Central memory CD8-positive, alpha-beta T cell (primary cell): ENCODE measurements around the gene GNS.

Experiments used
- ATAC-seq: fragments of 150-1000 bp; cut with Tn5 transposase; replicated peaks from 2 replicates; pipeline ENCODE4 v1.10.0; 2022; ENCODE audit warnings: mild to moderate bottlenecking, moderate FRiP score, moderate number of reproducible peaks; ENCODE audit not compliant: poor library complexity, severe bottlenecking; ENCODE audit errors: extremely low read depth
- DNase-seq, 2 donors: peaks; one replicate each; pipeline ENCODE4 v3.0.0; 2021; ENCODE audit warnings: low spot score in 2 of 2
- H3K27ac Mint-ChIP-seq: one replicate; pipeline ENCODE4 v1.8.0; 2022; ENCODE audit warnings: low read depth, mild to moderate bottlenecking, moderate library complexity, mixed read lengths
- H3K27me3 Mint-ChIP-seq: one replicate; pipeline ENCODE4 v1.8.0; 2022; ENCODE audit warnings: mixed read lengths
- H3K36me3 Mint-ChIP-seq: one replicate; pipeline ENCODE4 v1.8.0; 2022; ENCODE audit warnings: mild to moderate bottlenecking, moderate library complexity, mixed read lengths; ENCODE audit not compliant: insufficient read depth
- H3K4me1 Mint-ChIP-seq: one replicate; pipeline ENCODE4 v1.8.0; 2022; ENCODE audit warnings: mixed read lengths
- H3K4me3 Mint-ChIP-seq: one replicate; pipeline ENCODE4 v1.8.0; 2022; ENCODE audit warnings: mild to moderate bottlenecking, moderate library complexity, mixed read lengths
- H3K9me3 Mint-ChIP-seq: one replicate; pipeline ENCODE4 v1.8.0; 2022; ENCODE audit warnings: mixed read lengths

The GNS gene

DNA sequence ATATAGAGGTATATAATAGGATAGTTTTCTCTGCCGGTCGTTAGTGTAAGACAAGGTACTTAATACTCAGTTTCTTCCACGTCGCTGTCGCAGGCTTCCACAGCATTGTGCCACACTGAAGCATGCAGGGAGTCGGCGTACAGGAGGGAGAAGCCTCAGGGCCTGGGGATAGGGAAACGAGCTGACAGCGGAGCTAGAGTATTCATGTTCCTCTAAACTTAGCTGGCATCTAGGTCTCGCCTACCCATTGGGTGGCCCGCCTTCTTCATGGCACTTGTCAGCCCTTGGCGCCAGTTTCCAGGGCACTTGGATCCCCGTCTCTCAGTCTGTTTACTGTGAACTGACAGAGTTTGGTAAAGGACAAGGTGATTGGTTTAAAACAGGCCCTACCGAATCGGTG, 73.6 kb downstream of the GNS start:
- Mint-ChIP-seq H3K27me3 (no peaks in the 10 kb centered on the region), H3K4me3 (peak overlapping the region; percentile 63), H3K36me3 (peaks cover 65% of the 10 kb centered on the region), H3K4me1 (peaks cover 58% of the 10 kb centered on the region), H3K27ac (peak overlapping the region; percentile 96), H3K9me3 (no peaks in the 10 kb centered on the region)
- ATAC-seq (no peak), DNase-seq (no peak)

- H3K9me3 Mint-ChIP-seq: no peaks in the 10 kb centered on the region
- H3K4me3 Mint-ChIP-seq: peak overlapping the region; percentile 63
- peaks cover 62% of the 10 kb centered on the region for H3K36me3 Mint-ChIP-seq
- DNase-seq: no peak
- ATAC-seq: peak; percentile 28
- H3K27me3 Mint-ChIP-seq: no peaks in the 10 kb centered on the region
- peaks cover 61% of the 10 kb centered on the region for H3K4me1 Mint-ChIP-seq
- peak overlapping the region; percentile 96 for H3K27ac Mint-ChIP-seq
Measured at GRCh38 chr12:64685050-64685449, 74.2 kb downstream of the GNS start.

DNA sequence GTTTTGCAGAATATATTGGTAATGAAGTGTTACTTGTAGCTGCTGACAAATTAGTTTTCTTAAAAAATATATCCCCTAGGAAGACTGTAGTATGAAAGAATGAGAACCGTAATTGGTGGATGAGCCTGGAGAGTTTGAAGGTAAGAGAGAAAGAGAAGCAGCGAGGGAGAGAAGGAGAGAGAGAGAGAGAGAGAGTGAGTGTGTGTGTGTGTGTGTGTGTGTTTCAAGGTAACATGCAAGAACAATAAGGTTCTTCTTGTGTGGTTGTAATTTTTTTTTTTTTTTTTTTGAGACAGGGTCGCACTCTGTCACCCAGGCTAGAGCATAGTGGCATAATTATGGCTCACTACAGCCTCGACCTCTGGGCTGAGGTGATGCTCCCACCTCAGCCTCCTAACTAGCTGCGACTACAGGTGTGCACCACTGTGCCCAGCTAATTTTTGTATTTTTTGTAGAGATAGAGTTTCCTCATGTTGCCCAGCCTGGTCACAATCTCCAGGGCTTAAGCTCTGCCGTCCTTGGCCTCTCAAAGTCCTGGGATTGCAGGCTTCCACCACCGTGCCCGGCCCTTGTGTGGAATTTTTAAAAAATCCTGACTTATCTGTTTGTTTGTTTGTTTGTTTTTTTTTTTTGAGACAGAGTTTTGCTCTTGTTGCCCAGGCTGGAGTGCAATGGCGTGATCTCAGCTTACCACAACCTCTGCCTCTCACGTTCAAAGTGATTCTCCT, 75.2 kb downstream of the GNS start:
- peaks cover 66% of the 10 kb centered on the region for H3K4me1 Mint-ChIP-seq
- no peaks in the 10 kb centered on the region for H3K27me3 Mint-ChIP-seq
- DNase-seq (no peak), ATAC-seq (peak; percentile 2)
- peak overlapping the region; percentile 63 for H3K4me3 Mint-ChIP-seq
- H3K36me3 Mint-ChIP-seq: peaks cover 57% of the 10 kb centered on the region
- H3K27ac Mint-ChIP-seq: peak overlapping the region; percentile 96
- no peaks in the 10 kb centered on the region for H3K9me3 Mint-ChIP-seq

GRCh38 chr12:64682572-64683277, 76.5 kb downstream of the GNS start:
- DNase-seq: no peak
- Mint-ChIP-seq H3K27ac (peak overlapping the region; percentile 96), H3K4me3 (peak overlapping the region; percentile 63), H3K36me3 (peaks cover 45% of the 10 kb centered on the region), H3K4me1 (peaks cover 65% of the 10 kb centered on the region), H3K9me3 (no peaks in the 10 kb centered on the region), H3K27me3 (no peaks in the 10 kb centered on the region)
- ATAC-seq: no peak

GRCh38 chr12:64681200-64682052, 77.8 kb downstream of the GNS start:
- DNase-seq (no peak), ATAC-seq (no peak)
- Mint-ChIP-seq H3K9me3 (no peaks in the 10 kb centered on the region), H3K27me3 (no peaks in the 10 kb centered on the region), H3K36me3 (peaks cover 38% of the 10 kb centered on the region), H3K4me1 (peaks cover 73% of the 10 kb centered on the region), H3K27ac (peak overlapping the region; percentile 96), H3K4me3 (peak overlapping the region; percentile 43)

- Mint-ChIP-seq H3K9me3 (no peaks in the 10 kb centered on the region), H3K27me3 (no peaks in the 10 kb centered on the region), H3K36me3 (peaks cover 30% of the 10 kb centered on the region), H3K27ac (peak overlapping the region; percentile 96), H3K4me1 (peaks cover 76% of the 10 kb centered on the region), H3K4me3 (peak overlapping the region; percentile 61)
- DNase-seq (no peak), ATAC-seq (no peak)
Measured at GRCh38 chr12:64680235-64680634, 79.0 kb downstream of the GNS start.

DNA sequence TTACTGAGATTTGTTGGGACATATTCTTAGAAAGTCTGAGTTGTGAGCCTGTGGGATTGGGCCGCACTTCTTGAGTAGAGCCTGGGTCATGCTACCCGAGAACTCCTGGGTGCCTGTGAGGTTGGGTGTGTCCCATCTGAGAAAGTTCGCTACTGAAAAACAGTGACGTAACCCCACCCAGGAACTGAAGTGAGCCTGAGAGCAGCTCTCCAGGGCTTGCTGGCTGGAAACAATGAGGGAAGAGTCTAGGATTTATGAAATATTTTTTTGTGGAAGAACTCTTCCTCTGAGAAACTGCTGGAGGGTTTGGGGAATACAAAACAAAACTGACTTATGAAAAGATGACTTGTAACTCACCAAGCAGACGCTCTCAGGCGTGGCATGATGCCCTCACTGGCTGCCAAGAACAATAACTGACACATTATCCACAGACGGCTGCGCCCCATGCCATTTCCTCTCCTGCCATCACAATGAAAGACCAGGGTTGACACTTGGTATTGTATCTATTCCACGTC, 79.7 kb downstream of the GNS start:
- DNase-seq (peak; percentile 45 to 77), ATAC-seq (peak; percentile 82)
- H3K27me3 Mint-ChIP-seq: no peaks in the 10 kb centered on the region
- peak overlapping the region; percentile 61 for H3K4me3 Mint-ChIP-seq
- H3K9me3 Mint-ChIP-seq: no peaks in the 10 kb centered on the region
- peaks cover 75% of the 10 kb centered on the region for H3K4me1 Mint-ChIP-seq
- H3K36me3 Mint-ChIP-seq: peaks cover 27% of the 10 kb centered on the region
- H3K27ac Mint-ChIP-seq: peak overlapping the region; percentile 96

DNA sequence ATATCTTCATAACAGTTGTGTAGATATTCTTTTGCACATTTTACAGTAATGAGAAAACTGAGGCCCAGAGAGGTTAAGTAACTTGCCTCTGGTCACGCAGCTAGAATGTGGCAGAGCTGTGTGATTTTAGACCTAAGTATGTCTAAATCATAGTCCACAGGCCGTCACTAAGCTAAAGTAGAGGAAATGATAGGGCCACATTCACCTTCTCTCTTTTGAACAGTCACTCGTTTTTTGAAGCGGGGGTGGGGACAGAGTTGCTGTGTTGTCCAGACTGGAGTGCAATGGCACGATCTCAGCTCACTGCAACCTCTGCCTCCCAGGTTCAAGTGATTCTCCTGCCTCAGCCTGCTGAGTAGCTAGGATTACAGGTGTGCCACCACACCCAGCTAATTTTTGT, 80.4 kb downstream of the GNS start:
- DNase-seq (no peak), ATAC-seq (no peak)
- H3K27ac Mint-ChIP-seq: peak overlapping the region; percentile 96
- peak overlapping the region; percentile 58 for H3K4me3 Mint-ChIP-seq
- H3K27me3 Mint-ChIP-seq: no peaks in the 10 kb centered on the region
- H3K9me3 Mint-ChIP-seq: no peaks in the 10 kb centered on the region
- peaks cover 76% of the 10 kb centered on the region for H3K4me1 Mint-ChIP-seq
- peaks cover 25% of the 10 kb centered on the region for H3K36me3 Mint-ChIP-seq

DNA sequence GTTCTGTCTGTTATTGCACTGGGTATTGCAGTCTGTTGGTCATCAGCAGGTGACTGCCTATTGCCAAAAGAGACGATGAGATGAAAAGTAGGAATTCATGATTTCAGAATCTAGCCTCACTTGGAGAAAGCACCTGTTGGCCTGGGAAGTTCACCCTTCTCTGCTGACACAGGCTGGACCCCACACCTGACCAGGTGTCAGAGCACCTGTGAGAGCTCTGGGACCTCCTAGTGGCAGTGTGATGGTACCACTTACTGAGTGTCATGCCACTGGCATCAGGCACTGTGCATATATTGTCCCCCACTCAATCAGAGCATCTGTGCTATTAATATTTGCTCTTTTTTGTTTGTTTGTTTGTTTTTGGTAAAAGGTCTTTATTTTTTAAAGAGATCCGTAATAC, 81.0 kb downstream of the GNS start:
- Mint-ChIP-seq H3K27me3 (no peaks in the 10 kb centered on the region), H3K9me3 (no peaks in the 10 kb centered on the region), H3K4me1 (peaks cover 76% of the 10 kb centered on the region), H3K27ac (peak overlapping the region; percentile 96), H3K36me3 (peaks cover 20% of the 10 kb centered on the region), H3K4me3 (peak overlapping the region; percentile 58)
- ATAC-seq (no peak), DNase-seq (no peak)

GRCh38 chr12:64675795-64676194, 83.4 kb downstream of the GNS start:
- H3K27ac Mint-ChIP-seq: peak overlapping the region; percentile 96
- peaks cover 77% of the 10 kb centered on the region for H3K4me1 Mint-ChIP-seq
- no peaks in the 10 kb centered on the region for H3K9me3 Mint-ChIP-seq
- DNase-seq: no peak
- H3K4me3 Mint-ChIP-seq: peak overlapping the region; percentile 34
- no peak for ATAC-seq
- H3K36me3 Mint-ChIP-seq: peaks cover 17% of the 10 kb centered on the region
- H3K27me3 Mint-ChIP-seq: no peaks in the 10 kb centered on the region

DNA sequence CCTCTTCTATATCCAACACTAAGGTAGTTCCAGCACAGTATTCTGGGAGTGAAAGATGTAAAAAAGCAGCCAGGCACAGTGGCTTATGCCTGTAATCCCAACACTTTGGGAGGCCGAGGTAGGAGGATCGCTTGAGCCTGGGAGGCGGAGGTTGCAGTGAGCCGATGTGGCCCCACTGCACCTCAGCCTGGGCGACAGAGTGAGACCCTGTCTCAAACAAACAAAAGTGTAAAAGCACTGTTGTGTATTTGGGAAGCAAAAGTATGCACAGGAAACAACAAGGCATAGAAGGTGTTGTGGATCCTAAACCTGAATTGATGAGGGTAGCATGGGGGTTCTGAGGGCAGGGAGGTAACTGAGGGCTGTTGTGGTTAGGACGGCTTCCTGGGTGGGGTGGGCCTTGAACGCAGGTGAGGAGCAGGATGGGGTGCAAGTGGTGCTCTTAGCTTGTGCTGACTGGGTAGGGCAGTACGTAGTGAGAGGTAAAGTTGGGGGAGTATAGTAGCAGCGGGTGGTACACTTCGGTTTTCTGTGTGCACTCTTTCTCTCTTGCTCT, 84.8 kb downstream of the GNS start:
- ATAC-seq (peak; percentile 63), DNase-seq (peak in 1 of 2 donors; percentile 49)
- peaks cover 15% of the 10 kb centered on the region for H3K36me3 Mint-ChIP-seq
- peaks cover 80% of the 10 kb centered on the region for H3K4me1 Mint-ChIP-seq
- no peaks in the 10 kb centered on the region for H3K27me3 Mint-ChIP-seq
- peak overlapping the region; percentile 63 for H3K4me3 Mint-ChIP-seq
- no peaks in the 10 kb centered on the region for H3K9me3 Mint-ChIP-seq
- H3K27ac Mint-ChIP-seq: peak overlapping the region; percentile 96
